DMS 273 treated with DMSO at 0.1 percent for 48 hours (cell line): ENCODE measurements around the gene CACNA1D.
"Not testable (repeated sequence)": the region's sequence is repeated elsewhere in the genome, so short reads cannot be mapped to it uniquely, and the experiment has no call there.

Experiments
- DNase-seq: peaks from one replicate; lab custom pipeline; 2025; lab: John Stamatoyannopoulos, UW

Gene CACNA1D

GRCh38 chr3:53526704-53527055 is 32.3 kb downstream of the CACNA1D start:
- DNase-seq = no peak

- DNase-seq = no peak
These were observed 35.8 kb downstream of the CACNA1D start for GRCh38 chr3:53530205-53530604.

GRCh38 chr3:53531749-53532148 is 37.3 kb downstream of the CACNA1D start:
- DNase-seq = no peak

- no peak for DNase-seq
These were observed 39.1 kb downstream of the CACNA1D start for GRCh38 chr3:53533472-53533871.

GRCh38 chr3:53534216-53534615 is 39.8 kb downstream of the CACNA1D start:
- no peak for DNase-seq

GRCh38 chr3:53534676-53535400 is 40.4 kb downstream of the CACNA1D start:
- DNase-seq = no peak

GRCh38 chr3:53536282-53536681 is 41.9 kb downstream of the CACNA1D start:
- no peak for DNase-seq

GRCh38 chr3:53544357-53544756 is 49.9 kb downstream of the CACNA1D start:
- no peak for DNase-seq

- no peak for DNase-seq
These were observed 51.0 kb downstream of the CACNA1D start for GRCh38 chr3:53545310-53545995.

- no peak for DNase-seq
These were observed 51.6 kb downstream of the CACNA1D start for GRCh38 chr3:53545996-53546359.

GRCh38 chr3:53547327-53547726 is 52.9 kb downstream of the CACNA1D start:
- no peak for DNase-seq

- DNase-seq = no peak
These were observed 55.7 kb downstream of the CACNA1D start for GRCh38 chr3:53550005-53550620.

- DNase-seq = no peak
These were observed 56.9 kb downstream of the CACNA1D start for GRCh38 chr3:53551324-53551723.

GRCh38 chr3:53552730-53553129 is 58.3 kb downstream of the CACNA1D start:
- DNase-seq = no peak

- DNase-seq = no peak
These were observed 58.8 kb downstream of the CACNA1D start for GRCh38 chr3:53553200-53553599.

- DNase-seq = no peak
These were observed 60.2 kb downstream of the CACNA1D start for GRCh38 chr3:53554559-53555067.

GRCh38 chr3:53555068-53555588 is 60.7 kb downstream of the CACNA1D start:
- DNase-seq = no peak

GRCh38 chr3:53566461-53567145 is 72.2 kb downstream of the CACNA1D start:
- DNase-seq = no peak

- DNase-seq = no peak
These were observed 75.7 kb downstream of the CACNA1D start for GRCh38 chr3:53570081-53570480.

- no peak for DNase-seq
These were observed 76.3 kb downstream of the CACNA1D start for GRCh38 chr3:53570709-53571108.

GRCh38 chr3:53571264-53571663 is 76.9 kb downstream of the CACNA1D start:
- DNase-seq = no peak

GRCh38 chr3:53572184-53572583 is 77.8 kb downstream of the CACNA1D start:
- DNase-seq = not testable (repeated sequence)
